ELF-1 (cell line): Measurements from ENCODE around the gene ZBTB5.
A peak's percentile ranks its signal among the peaks of the same experiment; 100 is the strongest.

Experiments used
- DNase-seq: peaks from one replicate; pipeline ENCODE4 v3.0.0-alpha.2; 2016; ENCODE audit warnings: low read depth, low spot score

Gene ZBTB5

DNA sequence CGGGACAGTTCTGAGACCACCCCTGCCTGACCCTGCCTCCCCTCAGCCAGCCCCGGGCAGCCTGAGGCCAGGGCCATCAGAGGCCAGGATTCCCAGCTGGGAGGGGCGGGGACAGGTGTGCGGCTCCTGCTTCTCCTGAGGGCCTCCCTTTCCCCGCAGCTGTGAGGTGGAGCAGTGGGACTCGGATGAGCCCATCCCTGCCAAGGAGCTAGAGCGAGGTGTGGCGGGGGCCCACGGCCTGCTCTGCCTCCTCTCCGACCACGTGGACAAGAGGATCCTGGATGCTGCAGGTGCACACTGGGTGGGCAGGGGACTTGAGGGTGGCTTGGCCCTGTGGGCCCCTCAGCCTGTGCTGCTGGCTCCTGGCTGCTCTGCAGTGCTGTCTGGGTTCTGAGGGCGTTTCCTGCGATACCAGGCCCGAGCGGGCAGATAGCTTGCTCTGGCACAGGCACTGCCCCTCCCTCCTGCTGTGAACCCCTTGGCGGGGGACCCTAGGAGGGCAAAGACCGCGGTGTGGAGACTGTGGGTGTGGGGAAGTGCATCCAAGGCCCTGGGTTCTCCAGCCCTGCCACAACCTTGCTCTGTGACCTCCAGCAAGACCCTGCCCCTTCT, 40.5 kb downstream of the ZBTB5 start:
- DNase-seq: no peak

DNA sequence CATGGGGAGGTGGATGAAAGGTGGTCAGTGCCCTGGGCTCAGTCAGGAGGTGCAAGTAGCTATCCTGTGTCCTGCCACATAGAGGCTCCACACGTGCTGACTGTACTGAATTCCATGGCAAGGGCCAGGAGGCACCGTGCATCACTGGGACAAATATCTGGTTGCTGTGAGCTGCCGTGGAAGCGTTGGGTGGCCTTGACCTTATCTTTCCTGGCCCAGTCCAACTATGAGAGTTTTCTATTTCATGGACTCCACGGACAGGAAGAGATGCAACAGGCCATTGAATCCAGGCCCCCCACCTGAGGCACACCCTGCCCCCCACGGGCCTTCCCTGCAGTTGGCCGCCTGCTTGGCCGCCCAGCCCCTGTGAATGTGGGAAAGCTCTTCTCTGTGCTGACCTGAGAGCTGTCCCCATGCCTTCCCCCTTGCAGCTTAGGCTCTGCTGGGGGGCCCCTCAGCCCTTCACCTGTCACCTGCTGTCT, 41.0 kb downstream of the ZBTB5 start:
- DNase-seq: no peak

GRCh38 chr9:37423508-37423907, 41.7 kb downstream of the ZBTB5 start:
- no peak for DNase-seq

DNA sequence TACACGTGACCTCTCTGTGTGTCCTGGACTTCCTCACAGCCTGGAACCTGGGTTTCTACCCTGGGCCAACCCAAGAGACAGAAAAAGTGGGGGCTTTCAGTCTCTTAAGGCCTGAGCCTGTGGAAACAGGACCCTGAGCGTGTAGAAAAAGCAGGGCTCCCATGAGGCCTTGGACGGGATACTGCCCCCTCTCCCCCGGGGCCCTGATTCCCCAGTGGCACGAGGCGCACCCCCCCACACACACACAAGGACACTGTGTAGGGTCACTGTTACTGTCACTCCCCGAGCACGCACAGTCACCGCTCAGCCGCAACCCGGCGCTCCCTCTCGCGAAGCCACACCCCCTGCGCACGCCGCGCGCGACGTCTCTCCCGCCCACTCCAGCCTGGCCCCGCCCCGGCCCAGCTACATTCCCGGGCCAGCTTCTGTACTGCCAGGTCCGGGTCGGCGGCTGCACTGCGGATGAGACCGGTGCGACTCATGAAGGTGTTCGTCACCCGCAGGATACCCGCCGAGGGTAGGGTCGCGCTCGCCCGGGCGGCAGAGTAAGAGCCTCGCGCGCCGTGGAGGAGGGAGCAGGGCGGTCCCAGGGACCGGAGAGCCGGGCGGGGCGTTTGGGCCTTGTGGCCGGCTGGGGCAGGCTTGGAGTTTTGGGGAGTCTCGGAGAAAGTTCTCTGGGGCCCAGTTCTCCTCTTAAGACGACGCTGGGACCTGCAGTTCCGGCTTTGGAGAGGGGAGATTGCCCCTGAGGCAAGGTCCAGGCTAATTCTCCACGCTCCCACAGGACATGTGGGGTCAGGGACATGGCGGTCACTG, 42.8 kb downstream of the ZBTB5 start, which contains the start of gene GRHPR:
Gene GRHPR, plus strand, starts transcription at position 408 of the 816 bp plus-strand sequence. Its CDS starts 55 bp downstream, at position 463.
- peak; percentile 83 for DNase-seq

DNA sequence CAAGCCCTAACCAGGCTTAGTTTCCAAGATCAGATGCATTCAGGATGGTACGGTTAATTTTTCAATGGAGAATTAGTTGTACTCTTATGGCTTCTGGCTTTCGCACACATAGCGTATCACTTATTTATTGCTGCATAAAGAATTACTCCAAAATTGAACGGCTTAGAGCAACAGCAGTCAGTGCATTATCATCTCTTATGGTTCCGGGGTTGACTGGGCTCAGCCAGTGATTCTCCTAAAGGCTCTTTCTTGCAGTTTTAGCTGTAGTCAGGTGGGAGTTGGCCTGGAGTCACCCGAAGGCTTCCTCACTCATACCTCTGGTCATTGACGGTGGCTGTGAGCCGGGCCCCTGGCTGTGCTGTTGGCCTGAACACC, 43.3 kb downstream of the ZBTB5 start:
- DNase-seq: no peak

- no peak for DNase-seq
Measured at GRCh38 chr9:37420271-37421215, 44.7 kb downstream of the ZBTB5 start.

GRCh38 chr9:37419204-37419603, 46.0 kb downstream of the ZBTB5 start:
- DNase-seq: no peak

DNA sequence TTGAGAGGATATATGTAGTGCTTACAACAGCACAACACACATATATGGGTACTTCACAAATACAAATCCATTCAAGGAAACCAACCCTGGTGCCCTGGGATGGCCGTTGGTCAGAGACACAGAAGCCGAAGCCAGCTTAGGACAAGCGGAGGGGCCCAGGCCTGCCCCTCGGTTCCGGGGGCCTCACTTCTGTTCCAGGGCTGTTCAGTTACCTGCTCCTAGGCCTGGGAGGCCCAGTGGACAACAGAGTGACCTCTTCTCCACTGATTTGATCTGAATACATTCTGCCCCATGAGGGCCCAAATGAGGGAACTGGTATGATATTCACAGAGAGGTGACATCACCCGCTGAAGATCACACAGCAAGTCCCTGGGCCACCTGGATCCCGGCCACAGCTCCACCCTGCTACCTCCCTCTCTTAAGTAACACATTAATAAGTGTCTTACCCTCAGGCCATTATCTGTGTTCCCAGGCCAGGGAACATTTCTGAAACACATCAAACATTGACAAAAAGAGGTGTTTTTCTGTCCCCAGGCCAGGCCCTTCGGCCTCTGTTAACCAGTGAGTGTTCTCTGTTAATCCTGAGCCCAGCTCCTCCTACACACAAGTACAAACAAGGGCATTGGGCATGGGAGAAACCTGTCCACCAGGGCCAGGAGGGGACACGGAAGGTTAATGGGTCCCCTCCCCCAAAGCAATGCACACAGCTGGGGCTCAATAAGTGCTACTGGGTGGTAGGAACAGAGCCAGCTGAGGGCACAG, 47.2 kb downstream of the ZBTB5 start:
- no peak for DNase-seq

DNA sequence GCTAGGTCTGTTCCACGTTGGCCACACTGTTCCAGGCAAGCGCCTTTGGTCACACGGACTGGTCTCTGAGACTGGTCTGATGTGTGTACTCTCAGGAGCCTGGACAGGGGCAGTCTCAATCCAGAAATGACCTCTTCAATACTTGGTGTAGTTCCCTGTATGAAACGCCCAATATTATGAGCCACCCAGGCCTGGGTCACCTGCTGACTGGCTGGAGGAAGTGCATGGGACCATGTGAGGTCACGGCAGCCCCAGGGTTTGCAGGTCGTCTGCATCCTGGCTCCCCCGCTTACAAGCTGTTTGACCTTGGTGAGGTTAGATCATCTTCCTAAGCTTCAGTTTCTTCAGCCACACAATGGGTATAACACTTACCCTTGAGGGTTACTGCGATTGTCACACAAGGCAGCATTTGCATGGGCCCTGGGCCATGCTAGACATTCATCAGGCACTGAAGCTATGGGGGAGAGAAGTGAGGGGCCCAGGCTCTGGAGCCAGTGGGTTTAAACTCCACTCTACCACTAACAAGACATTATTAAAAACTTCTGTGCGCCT, 47.9 kb downstream of the ZBTB5 start:
- no peak for DNase-seq

DNA sequence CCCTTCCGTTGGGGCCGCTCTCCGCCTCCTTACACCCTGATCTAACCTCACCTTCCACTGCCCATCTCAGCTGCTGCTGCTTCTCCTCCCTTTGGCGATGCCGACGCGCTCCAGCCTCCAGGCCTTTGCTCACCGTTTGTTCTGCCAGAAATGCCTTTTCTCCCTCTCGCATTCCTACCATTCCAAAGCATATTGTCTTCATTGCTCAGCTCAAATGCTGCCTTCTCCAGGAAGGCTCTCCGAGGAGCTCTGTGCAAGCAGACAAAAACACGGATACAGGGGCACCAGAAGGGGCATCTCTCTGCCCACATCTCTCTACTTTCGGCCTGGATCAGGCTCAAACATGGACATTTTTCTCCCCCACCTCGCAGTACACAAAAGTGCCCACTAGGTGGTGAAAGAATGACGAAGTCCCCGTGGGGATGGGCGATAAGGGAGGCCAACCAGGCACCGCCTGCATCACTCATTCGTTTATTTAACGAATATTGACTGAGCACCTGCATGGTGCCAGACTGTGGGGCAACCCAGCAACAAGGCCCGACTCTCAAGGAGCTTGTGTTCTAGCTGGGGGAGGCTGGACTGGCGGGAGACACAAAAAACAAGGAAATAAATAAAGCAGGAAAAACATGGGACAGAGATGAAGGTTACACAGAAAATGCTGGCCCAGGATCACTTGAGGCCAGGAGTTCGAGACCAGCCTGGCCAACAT, 50.1 kb downstream of the ZBTB5 start:
- peak; percentile 94 for DNase-seq

- DNase-seq: no peak
Measured at GRCh38 chr9:37414503-37414943, 50.7 kb downstream of the ZBTB5 start.

GRCh38 chr9:37413311-37413710, 51.9 kb downstream of the ZBTB5 start:
- no peak for DNase-seq

DNA sequence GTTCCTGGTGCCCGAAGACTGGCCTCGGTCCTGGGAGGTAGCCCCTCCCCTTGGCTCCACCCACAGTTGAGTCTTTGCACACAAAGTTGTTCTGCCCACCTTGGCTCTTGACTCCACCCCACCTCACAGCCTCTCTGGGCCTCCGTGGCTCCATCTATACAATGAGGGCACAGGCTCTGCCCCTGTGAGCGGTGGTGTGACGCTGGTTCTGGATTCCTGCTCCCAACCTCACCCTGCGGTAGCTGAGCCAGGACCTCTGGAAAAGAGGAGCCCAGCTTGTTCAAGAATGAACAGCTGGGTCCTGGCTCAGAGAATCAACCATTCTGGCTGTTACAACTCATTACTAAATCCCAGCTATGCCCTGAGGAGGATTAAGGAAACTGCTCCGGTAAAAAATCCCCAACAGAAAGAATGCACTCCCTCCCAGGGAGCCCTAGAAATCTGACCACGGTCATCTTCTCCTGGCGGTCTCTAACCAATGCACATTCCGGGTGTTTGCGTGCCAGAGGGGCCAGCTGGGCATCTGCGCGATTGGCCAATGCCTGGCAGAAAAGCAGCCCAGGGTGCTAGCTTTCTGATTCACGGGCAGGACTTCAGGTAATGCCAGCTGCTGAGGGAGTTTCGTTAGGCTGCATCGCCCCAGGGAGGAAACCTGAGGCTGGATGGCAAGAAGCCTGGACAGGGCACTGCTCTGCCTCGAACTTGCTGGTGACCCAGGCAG, 52.7 kb downstream of the ZBTB5 start:
- DNase-seq: peak; percentile 55

DNA sequence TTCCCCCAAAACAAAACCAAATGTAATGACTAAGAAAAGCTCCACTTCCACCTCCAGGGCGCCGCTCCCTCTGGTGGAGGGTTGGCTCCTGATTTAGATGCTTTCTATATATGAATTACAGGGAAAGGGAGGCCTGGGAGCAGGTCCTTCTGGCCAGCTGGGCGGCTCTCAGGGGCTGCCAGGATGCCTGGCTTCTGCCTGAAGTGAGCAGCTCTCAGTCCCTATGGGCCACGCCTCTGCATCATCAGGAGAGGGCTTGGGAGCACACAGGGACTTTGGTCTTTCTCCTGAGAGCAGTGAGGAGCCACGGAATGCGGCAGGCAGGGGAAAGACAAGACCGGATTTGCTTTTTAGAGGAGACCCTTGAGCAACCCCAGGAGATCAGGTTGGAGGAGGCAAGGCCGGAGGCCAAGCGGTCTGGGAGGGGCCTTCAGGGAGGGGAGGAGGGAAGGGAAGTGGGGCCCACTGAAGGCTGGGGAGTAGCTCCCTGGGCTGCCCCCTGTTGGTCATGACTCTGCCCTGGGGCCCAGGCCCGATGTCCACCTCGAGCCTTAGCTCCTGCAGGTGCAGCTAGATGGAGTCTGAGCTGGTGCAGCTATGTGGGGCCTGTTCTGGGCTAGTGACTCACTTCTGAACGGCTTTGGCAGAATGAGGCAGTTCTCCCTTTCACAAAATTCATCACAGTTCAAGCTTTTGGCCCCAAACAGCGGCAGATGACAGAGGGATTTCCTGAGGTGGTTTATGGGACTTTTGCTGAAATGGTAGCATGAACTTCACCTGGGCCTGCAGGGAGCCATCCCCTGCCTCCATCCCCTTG, 54.1 kb downstream of the ZBTB5 start:
- DNase-seq: no peak

DNA sequence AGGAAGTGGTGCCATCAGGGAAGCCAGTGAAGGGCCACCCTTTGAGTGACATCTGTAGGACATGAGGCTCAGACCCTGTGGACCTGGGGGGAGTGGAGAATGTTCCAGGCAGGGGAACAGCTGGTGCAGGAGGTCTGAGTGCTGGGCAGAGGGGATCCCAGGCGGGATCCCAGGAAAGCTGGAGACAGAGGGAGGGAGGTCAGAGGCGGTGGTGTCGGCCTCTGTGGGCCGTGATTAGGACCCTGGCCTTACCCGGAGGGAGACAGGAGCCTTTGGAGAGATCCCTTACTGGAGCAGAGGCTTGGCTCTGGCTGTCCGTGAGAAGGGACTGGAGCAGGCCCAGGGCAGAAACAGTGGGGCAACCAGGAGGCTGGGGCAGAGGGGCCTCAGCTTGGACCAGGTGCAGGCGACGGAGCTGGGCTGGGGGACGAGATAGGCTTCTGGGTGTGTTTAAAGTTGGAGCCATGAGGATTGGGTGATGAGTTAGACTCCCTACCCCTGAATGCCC, 54.8 kb downstream of the ZBTB5 start:
- DNase-seq: no peak

- no peak for DNase-seq
Measured at GRCh38 chr9:37408933-37409710, 56.1 kb downstream of the ZBTB5 start.

DNA sequence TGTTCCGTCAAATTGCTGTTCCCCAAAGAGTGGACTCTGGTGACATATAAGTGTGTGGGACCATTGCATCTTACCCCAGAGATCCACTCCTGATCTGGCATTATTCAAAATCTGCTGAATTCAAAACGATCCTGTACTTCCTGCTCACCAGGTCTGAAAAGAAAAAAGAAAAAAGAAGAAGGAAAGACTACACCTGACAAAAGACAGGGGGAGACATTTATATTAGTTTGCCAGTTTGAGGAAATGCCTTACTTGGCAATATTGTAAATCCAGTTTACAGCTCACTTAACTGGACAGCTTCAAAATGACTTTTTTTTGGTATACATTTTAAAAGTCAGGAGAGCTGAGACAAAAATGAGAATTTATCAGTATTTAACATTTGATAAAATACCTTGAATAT, 57.8 kb downstream of the ZBTB5 start:
- DNase-seq: no peak
